Measurements from ENCODE around the gene SPOCK3.
A peak's percentile ranks its signal among the peaks of the same experiment; 100 is the strongest.

Gene SPOCK3

DNA sequence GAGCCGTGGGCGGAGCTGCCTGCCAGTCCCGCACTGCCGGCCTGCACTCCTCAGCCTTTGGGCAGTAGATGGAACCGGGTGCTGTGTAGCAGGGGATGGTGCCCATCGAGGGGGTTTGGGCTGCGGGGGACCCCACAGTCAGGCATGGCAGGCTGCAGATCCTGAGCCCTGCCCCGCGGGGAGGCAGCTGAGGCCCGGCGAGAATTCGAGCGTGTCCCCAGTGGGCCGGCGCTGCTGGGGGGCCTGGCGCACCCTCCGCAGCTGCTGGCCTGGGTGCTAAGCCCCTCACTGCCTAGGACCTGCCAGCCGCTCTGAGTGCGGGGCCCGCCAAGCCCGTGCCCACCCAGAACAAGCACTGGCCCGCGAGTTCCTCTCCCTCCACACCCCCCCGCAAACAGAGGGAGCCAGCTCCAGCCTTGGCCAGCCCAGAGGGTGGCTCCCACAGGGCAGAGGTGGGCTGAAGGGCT is 391.5 kb downstream of the SPOCK3 start:
- H3K4me1 ChIP-seq (ENCODE audit: insufficient read depth, low read length, severe bottlenecking): peaks cover 36% of the 10 kb centered on the region
- peaks cover 4% of the 10 kb centered on the region; the same call in 1 of the 2 replicates for H3K9me3 ChIP-seq (ENCODE audit: low read length)
- no peaks in the 10 kb centered on the region for H3F3A ChIP-seq (ENCODE audit: insufficient read depth, low read length)
- no peaks in the 10 kb centered on the region for H4K20me1 ChIP-seq (ENCODE audit: insufficient read depth, low read length)
- no peak for TF ChIP-seq EZH2 (IDR thresholded peaks at IDR 0.05; ENCODE audit: borderline replicate concordance, low read length)
- no peak for TF ChIP-seq CTCF (IDR thresholded peaks at IDR 0.05; ENCODE audit: low read length)
- H3K4me3 ChIP-seq (ENCODE audit: low read depth, low read length, poor library complexity, severe bottlenecking): no peak overlapping the region
- H2AFZ ChIP-seq (ENCODE audit: low read length): no peak overlapping the region
- H3K36me3 ChIP-seq (ENCODE audit: insufficient read depth, low read length): no peaks in the 10 kb centered on the region; the same call in 1 of the 2 replicates
- no peaks in the 10 kb centered on the region for H3K27me3 ChIP-seq (ENCODE audit: insufficient read depth, low read length)
- no peak overlapping the region for H3K9ac ChIP-seq (ENCODE audit: low read length)
- no peaks in the 10 kb centered on the region for H3K9me2 ChIP-seq (ENCODE audit: low read depth, low read length)
- H3K79me2 ChIP-seq (ENCODE audit: insufficient read depth, low read length): no peaks in the 10 kb centered on the region
- no peak overlapping the region for H3K4me2 ChIP-seq (ENCODE audit: low read length)
- H3K27ac ChIP-seq (ENCODE audit: low read depth, low read length, poor library complexity, severe bottlenecking): no peak overlapping the region

- Histone ChIP-seq H3K9ac (ENCODE audit: low read length) (peak overlapping the region; percentile 37; the same call in 1 of the 2 replicates), H3K9me2 (ENCODE audit: low read depth, low read length) (no peaks in the 10 kb centered on the region), H3K79me2 (ENCODE audit: insufficient read depth, low read length) (no peaks in the 10 kb centered on the region), H4K20me1 (ENCODE audit: insufficient read depth, low read length) (no peaks in the 10 kb centered on the region), H3K4me2 (ENCODE audit: low read length) (peak overlapping the region; percentile 26; the same call in 1 of the 2 replicates), H3F3A (ENCODE audit: insufficient read depth, low read length) (no peaks in the 10 kb centered on the region), H3K4me1 (ENCODE audit: insufficient read depth, low read length, severe bottlenecking) (peaks cover 22% of the 10 kb centered on the region), H3K9me3 (ENCODE audit: low read length) (peaks cover 4% of the 10 kb centered on the region; the same call in 1 of the 2 replicates), H3K36me3 (ENCODE audit: insufficient read depth, low read length) (peaks cover 6% of the 10 kb centered on the region), H2AFZ (ENCODE audit: low read length) (no peak overlapping the region), H3K4me3 (ENCODE audit: low read depth, low read length, poor library complexity, severe bottlenecking) (no peak overlapping the region), H3K27me3 (ENCODE audit: insufficient read depth, low read length) (no peaks in the 10 kb centered on the region), H3K27ac (ENCODE audit: low read depth, low read length, poor library complexity, severe bottlenecking) (peak overlapping the region; percentile 96)
- no peak for TF ChIP-seq EZH2 (IDR thresholded peaks at IDR 0.05; ENCODE audit: borderline replicate concordance, low read length)
- TF ChIP-seq CTCF (IDR thresholded peaks at IDR 0.05; ENCODE audit: low read length): no peak
Measured at GRCh38 chr4:166839615-166840251, 394.6 kb downstream of the SPOCK3 start.

GRCh38 chr4:166838975-166839614 is 395.2 kb downstream of the SPOCK3 start:
- Histone ChIP-seq H3K4me3 (ENCODE audit: low read depth, low read length, poor library complexity, severe bottlenecking) (no peak overlapping the region), H3K4me2 (ENCODE audit: low read length) (peak overlapping the region; percentile 26; the same call in 1 of the 2 replicates), H3K27me3 (ENCODE audit: insufficient read depth, low read length) (no peaks in the 10 kb centered on the region), H3K27ac (ENCODE audit: low read depth, low read length, poor library complexity, severe bottlenecking) (peak overlapping the region; percentile 96), H3K4me1 (ENCODE audit: insufficient read depth, low read length, severe bottlenecking) (peaks cover 23% of the 10 kb centered on the region), H3F3A (ENCODE audit: insufficient read depth, low read length) (no peaks in the 10 kb centered on the region), H3K36me3 (ENCODE audit: insufficient read depth, low read length) (peaks cover 6% of the 10 kb centered on the region), H3K9me2 (ENCODE audit: low read depth, low read length) (no peaks in the 10 kb centered on the region), H3K79me2 (ENCODE audit: insufficient read depth, low read length) (no peaks in the 10 kb centered on the region), H3K9me3 (ENCODE audit: low read length) (peaks cover 4% of the 10 kb centered on the region; the same call in 1 of the 2 replicates), H4K20me1 (ENCODE audit: insufficient read depth, low read length) (no peaks in the 10 kb centered on the region), H2AFZ (ENCODE audit: low read length) (no peak overlapping the region), H3K9ac (ENCODE audit: low read length) (peak overlapping the region; percentile 37; the same call in 1 of the 2 replicates)
- peak; percentile 17; the same call in 1 of the 2 replicates for TF ChIP-seq CTCF (IDR thresholded peaks at IDR 0.05; ENCODE audit: low read length)
- TF ChIP-seq EZH2 (IDR thresholded peaks at IDR 0.05; ENCODE audit: borderline replicate concordance, low read length): no peak

All from OCI-LY1 (cell line).